Type B pancreatic cell (in vitro differentiated cells): ENCODE measurements around the gene LRRC7. TPM values are rescaled to one million over a fixed set of nuclear protein-coding genes. Genes with fewer than 3 reads are reported as not detected.

Experiments used
- DNase-seq: peaks from one replicate; pipeline ENCODE4 v3.0.0; 2021; ENCODE audit warnings: mixed read lengths; ENCODE audit not compliant: unreplicated experiment; ENCODE audit errors: extremely low spot score
- H3K27ac Mint-ChIP-seq: 2 replicates; pipeline ENCODE4 v1.8.0; 2021; ENCODE audit warnings: mild to moderate bottlenecking, mixed read lengths
- H3K27me3 Mint-ChIP-seq: 2 replicates; pipeline ENCODE4 v1.8.0; 2021; ENCODE audit warnings: mixed read lengths
- H3K36me3 Mint-ChIP-seq: 2 replicates; pipeline ENCODE4 v1.8.0; 2021; ENCODE audit warnings: mixed read lengths
- H3K4me1 Mint-ChIP-seq: one replicate; pipeline ENCODE4 v1.8.0; 2021; ENCODE audit warnings: mixed read lengths; ENCODE audit not compliant: unreplicated experiment
- H3K4me3 Mint-ChIP-seq: 2 replicates; pipeline ENCODE4 v1.8.0; 2021; ENCODE audit warnings: mild to moderate bottlenecking, mixed read lengths
- H3K9me3 Mint-ChIP-seq: 2 replicates; pipeline ENCODE4 v1.8.0; 2021; ENCODE audit warnings: mixed read lengths
- CTCF ChIP-seq: fragments of 200-600 bp; sonication (generic); conservative IDR thresholded peaks from 2 replicates; pipeline ENCODE4 v1.5.0; 2021; ENCODE audit warnings: antibody characterized with exemption, mild to moderate bottlenecking
- total RNA-seq: library from RNA; stranded (reverse); gene quantifications from 2 replicates; pipeline ENCODE4 v1.2.1, GENCODE V29; 2021; ENCODE audit warnings: low replicate concordance

The LRRC7 gene
- total RNA-seq, 1 donor from 2014 or later: 2.8 TPM

DNA sequence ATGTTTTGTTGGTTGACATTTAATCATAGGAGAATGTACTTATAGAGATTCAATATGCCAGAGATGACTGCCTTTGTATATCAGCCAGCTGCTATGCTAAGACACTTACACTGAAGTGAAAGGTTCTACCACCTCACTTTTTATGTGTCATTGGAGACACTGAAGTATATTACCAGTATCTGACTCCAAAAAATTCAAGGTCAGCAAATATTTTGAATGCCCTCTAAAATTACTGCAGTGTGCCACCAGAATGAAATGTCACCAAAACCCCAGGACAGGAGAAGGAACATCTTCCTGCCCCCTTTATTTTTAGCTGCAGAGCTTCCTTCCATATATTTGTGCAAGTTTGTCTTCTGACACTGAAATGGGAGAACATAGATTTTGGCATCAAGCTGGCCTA lies 496.1 kb downstream of the LRRC7 start:
- Mint-ChIP-seq H3K36me3 (no peaks in the 10 kb centered on the region), H3K4me1 (no peaks in the 10 kb centered on the region), H3K27ac (no peak overlapping the region), H3K4me3 (no peak overlapping the region), H3K9me3 (no peaks in the 10 kb centered on the region), H3K27me3 (no peaks in the 10 kb centered on the region)
- DNase-seq: no peak
- TF ChIP-seq CTCF: no peak

GRCh38 chr1:70066711-70067110 lies 499.0 kb downstream of the LRRC7 start:
- Mint-ChIP-seq H3K27me3 (no peaks in the 10 kb centered on the region), H3K4me3 (no peak overlapping the region), H3K4me1 (no peaks in the 10 kb centered on the region), H3K9me3 (no peaks in the 10 kb centered on the region), H3K36me3 (no peaks in the 10 kb centered on the region), H3K27ac (no peak overlapping the region)
- no peak for TF ChIP-seq CTCF
- DNase-seq: no peak

DNA sequence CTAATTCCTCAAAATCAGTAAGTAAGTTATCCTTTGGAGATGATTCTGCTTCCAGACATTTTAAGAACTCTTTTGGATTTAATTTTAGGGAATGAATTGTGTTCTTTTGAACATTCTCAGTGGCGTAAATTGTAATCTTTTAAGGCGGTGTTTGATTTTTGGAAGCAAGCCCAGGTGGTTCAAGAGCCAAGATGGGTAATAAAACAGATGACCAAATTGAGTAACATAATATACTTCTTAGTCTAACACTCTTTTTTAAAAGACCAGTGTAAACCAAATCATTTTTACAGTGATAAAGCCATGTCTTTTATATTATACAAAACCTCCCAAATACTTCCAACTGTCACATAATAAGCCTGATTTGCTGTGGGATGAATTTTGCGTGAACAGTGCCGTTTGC lies 503.9 kb downstream of the LRRC7 start:
- Mint-ChIP-seq H3K27ac (no peak overlapping the region), H3K4me1 (no peaks in the 10 kb centered on the region)
- DNase-seq: no peak

GRCh38 chr1:70072231-70072751 lies 504.6 kb downstream of the LRRC7 start:
- DNase-seq: no peak

More for the DNA sequence above, 503.9 kb downstream of the LRRC7 start:
- no peak overlapping the region for H3K4me3 Mint-ChIP-seq
- H3K36me3 Mint-ChIP-seq: no peaks in the 10 kb centered on the region
- no peak for TF ChIP-seq CTCF
- no peaks in the 10 kb centered on the region for H3K27me3 Mint-ChIP-seq
- no peaks in the 10 kb centered on the region for H3K9me3 Mint-ChIP-seq

DNA sequence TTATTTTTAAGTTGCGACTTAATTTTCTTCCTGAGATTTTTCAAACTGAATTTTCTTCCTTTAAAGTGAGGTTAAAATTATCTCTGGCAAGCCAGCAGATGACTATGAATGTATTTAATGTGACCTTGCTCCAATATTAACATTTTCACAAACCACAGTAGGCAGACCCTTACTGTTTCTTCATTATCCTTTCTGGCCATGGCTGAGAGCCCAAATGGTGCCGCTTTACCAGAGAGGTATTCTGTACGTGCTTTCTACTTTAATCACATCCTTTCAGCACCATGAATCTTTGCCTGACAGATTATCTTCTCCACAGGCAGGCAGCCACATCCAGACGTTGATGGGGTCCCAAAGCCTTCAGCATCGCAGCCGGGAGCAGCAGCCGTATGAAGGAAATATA lies 508.0 kb downstream of the LRRC7 start:
- no peaks in the 10 kb centered on the region for H3K9me3 Mint-ChIP-seq
- no peak overlapping the region for H3K27ac Mint-ChIP-seq
- H3K27me3 Mint-ChIP-seq: no peaks in the 10 kb centered on the region
- TF ChIP-seq CTCF: no peak
- H3K36me3 Mint-ChIP-seq: no peaks in the 10 kb centered on the region
- H3K4me3 Mint-ChIP-seq: no peak overlapping the region
- H3K4me1 Mint-ChIP-seq: no peaks in the 10 kb centered on the region
- DNase-seq: no peak

More at GRCh38 chr1:70072231-70072751, 504.6 kb downstream of the LRRC7 start:
- H3K36me3 Mint-ChIP-seq: no peaks in the 10 kb centered on the region
- no peak for TF ChIP-seq CTCF
- H3K4me3 Mint-ChIP-seq: no peak overlapping the region
- H3K27me3 Mint-ChIP-seq: no peaks in the 10 kb centered on the region
- no peak overlapping the region for H3K27ac Mint-ChIP-seq
- H3K9me3 Mint-ChIP-seq: no peaks in the 10 kb centered on the region
- H3K4me1 Mint-ChIP-seq: no peaks in the 10 kb centered on the region

- Mint-ChIP-seq H3K9me3 (no peaks in the 10 kb centered on the region), H3K4me3 (no peak overlapping the region), H3K36me3 (no peaks in the 10 kb centered on the region)
Measured at GRCh38 chr1:70077066-70077465, 509.3 kb downstream of the LRRC7 start.

More at GRCh38 chr1:70077066-70077465, 509.3 kb downstream of the LRRC7 start:
- H3K27me3 Mint-ChIP-seq: no peaks in the 10 kb centered on the region
- no peak overlapping the region for H3K27ac Mint-ChIP-seq
- H3K4me1 Mint-ChIP-seq: no peaks in the 10 kb centered on the region
- DNase-seq: no peak
- no peak for TF ChIP-seq CTCF
